Activated T-cell treated with anti-CD3 and anti-CD28 coated beads for 1 hour (primary cell): ENCODE results near the gene SLC6A9.

ENCODE experiments used
- DNase-seq: peaks from one replicate; pipeline ENCODE4 v3.0.0-alpha.2; 2020; ENCODE audit warnings: low read depth

The SLC6A9 gene

GRCh38 chr1:44048532-44049215 is 17.4 kb upstream of the SLC6A9 start:
- no peak for DNase-seq

- DNase-seq, result no peak
Observed at GRCh38 chr1:44047131-44047530, 15.9 kb upstream of the SLC6A9 start.

GRCh38 chr1:44045064-44045463 is 13.8 kb upstream of the SLC6A9 start:
- no peak for DNase-seq

- DNase-seq, result no peak
Observed at GRCh38 chr1:44044071-44044801, 13.0 kb upstream of the SLC6A9 start.

GRCh38 chr1:44043176-44044070 is 12.2 kb upstream of the SLC6A9 start:
- DNase-seq, result no peak

GRCh38 chr1:44040846-44041245 is 9.6 kb upstream of the SLC6A9 start:
- no peak for DNase-seq

- no peak for DNase-seq
Observed at GRCh38 chr1:44040418-44040817, 9.2 kb upstream of the SLC6A9 start.

- no peak for DNase-seq
Observed at GRCh38 chr1:44038876-44039657, 7.8 kb upstream of the SLC6A9 start.

GRCh38 chr1:44037154-44037553 is 5.9 kb upstream of the SLC6A9 start:
- no peak for DNase-seq

GRCh38 chr1:44036409-44037139 is 5.3 kb upstream of the SLC6A9 start:
- DNase-seq, result peak; percentile 48

- no peak for DNase-seq
Observed at GRCh38 chr1:44035726-44036408, 4.6 kb upstream of the SLC6A9 start.

GRCh38 chr1:44034976-44035716 is 3.9 kb upstream of the SLC6A9 start:
- DNase-seq, result no peak

GRCh38 chr1:44034423-44034822 is 3.2 kb upstream of the SLC6A9 start:
- no peak for DNase-seq

GRCh38 chr1:44033756-44034155 is 2.5 kb upstream of the SLC6A9 start:
- DNase-seq, result no peak

- DNase-seq, result no peak
Observed at GRCh38 chr1:44033041-44033575, 1.8 kb upstream of the SLC6A9 start.

GRCh38 chr1:44032170-44032790 is 1.0 kb upstream of the SLC6A9 start:
- DNase-seq, result no peak

- DNase-seq, result peak; percentile 26
Observed at GRCh38 chr1:44030605-44031251, 534 bp downstream of the SLC6A9 start.

GRCh38 chr1:44029911-44030604 is 1.2 kb downstream of the SLC6A9 start:
- peak; percentile 73 for DNase-seq
